ENCODE measurements around the gene SPINT1.

Gene SPINT1

GRCh38 chr15:40850576-40851112 is 6.8 kb downstream of the SPINT1 start:
- TF ChIP-seq POLR2A (IDR thresholded peaks at IDR 0.05; ENCODE audit: extremely low read depth, insufficient read length) (no peak), CTCF (IDR thresholded peaks at IDR 0.05; ENCODE audit: low read depth, low read length) (no peak), MYC (IDR thresholded peaks at IDR 0.05; ENCODE audit: low read depth, low read length) (no peak), MAX (IDR thresholded peaks at IDR 0.05; ENCODE audit: low read depth, low read length) (no peak)
- no peak overlapping the region for H3K4me3 ChIP-seq (ENCODE audit: low read depth, low read length)
- no peak for DNase-seq (ENCODE audit: low read depth)

- no peak for DNase-seq (ENCODE audit: low read depth)
- TF ChIP-seq MYC (IDR thresholded peaks at IDR 0.05; ENCODE audit: low read depth, low read length) (no peak), MAX (IDR thresholded peaks at IDR 0.05; ENCODE audit: low read depth, low read length) (no peak), POLR2A (IDR thresholded peaks at IDR 0.05; ENCODE audit: extremely low read depth, insufficient read length) (no peak), CTCF (IDR thresholded peaks at IDR 0.05; ENCODE audit: low read depth, low read length) (no peak)
- H3K4me3 ChIP-seq (ENCODE audit: low read depth, low read length), result no peak overlapping the region
Measured at GRCh38 chr15:40852529-40852928, 8.7 kb downstream of the SPINT1 start.

GRCh38 chr15:40853241-40853890 is 9.5 kb downstream of the SPINT1 start:
- TF ChIP-seq POLR2A (IDR thresholded peaks at IDR 0.05; ENCODE audit: extremely low read depth, insufficient read length) (no peak), MYC (IDR thresholded peaks at IDR 0.05; ENCODE audit: low read depth, low read length) (no peak), CTCF (IDR thresholded peaks at IDR 0.05; ENCODE audit: low read depth, low read length) (no peak), MAX (IDR thresholded peaks at IDR 0.05; ENCODE audit: low read depth, low read length) (no peak)
- DNase-seq (ENCODE audit: low read depth), result no peak
- no peak overlapping the region for H3K4me3 ChIP-seq (ENCODE audit: low read depth, low read length)

- no peak overlapping the region for H3K4me3 ChIP-seq (ENCODE audit: low read depth, low read length)
- TF ChIP-seq POLR2A (IDR thresholded peaks at IDR 0.05; ENCODE audit: extremely low read depth, insufficient read length) (no peak), MYC (IDR thresholded peaks at IDR 0.05; ENCODE audit: low read depth, low read length) (no peak), CTCF (IDR thresholded peaks at IDR 0.05; ENCODE audit: low read depth, low read length) (no peak), MAX (IDR thresholded peaks at IDR 0.05; ENCODE audit: low read depth, low read length) (no peak)
- no peak for DNase-seq (ENCODE audit: low read depth)
Measured at GRCh38 chr15:40854161-40854560, 10.3 kb downstream of the SPINT1 start.

GRCh38 chr15:40855706-40856234 is 11.9 kb downstream of the SPINT1 start:
- H3K4me3 ChIP-seq (ENCODE audit: low read depth, low read length), result no peak overlapping the region
- no peak for DNase-seq (ENCODE audit: low read depth)
- TF ChIP-seq MAX (IDR thresholded peaks at IDR 0.05; ENCODE audit: low read depth, low read length) (no peak), MYC (IDR thresholded peaks at IDR 0.05; ENCODE audit: low read depth, low read length) (no peak), POLR2A (IDR thresholded peaks at IDR 0.05; ENCODE audit: extremely low read depth, insufficient read length) (no peak), CTCF (IDR thresholded peaks at IDR 0.05; ENCODE audit: low read depth, low read length) (no peak)

Data from NB4 (cell line).